IMR-90 (cell line): ENCODE results near the gene GMNC. TPM values are rescaled to one million over a fixed set of nuclear protein-coding genes. Genes with fewer than 3 reads are reported as not detected.

Source experiments
- ATAC-seq: fragments of 200-7000 bp; cut with Tn5 transposase; 2 replicates; pipeline ENCODE4 v1.9.1; 2020; ENCODE audit warnings: low read depth, mild to moderate bottlenecking, moderate library complexity
- BruUV-seq: library from RNA; stranded (reverse); fragments of 400-500 nt; replicated peaks from 2 replicates; lab custom pipeline; 2021; lab: Mats Ljungman, UMichigan
- CTCF ChIA-PET: fragments of 300-600 bp; formaldehyde crosslinking; extraction: SDS; loops from one replicate; lab custom pipeline; 2021; ENCODE audit warnings: antibody characterized with exemption; lab: Yijun Ruan, JAX
- POLR2A ChIA-PET: fragments of 300-600 bp; sonication (Branson Sonifier 250); formaldehyde crosslinking; loops from one replicate; lab custom pipeline; 2022; ENCODE audit warnings: antibody characterized with exemption; ENCODE audit not compliant: unreplicated experiment; lab: Charles Lee
- DNase-seq: peaks from one replicate; pipeline ENCODE4 v3.0.0; 2013
- H2AFZ ChIP-seq: replicated peaks from 2 replicates; pipeline ENCODE3; 2013; ENCODE audit warnings: low read length, mild to moderate bottlenecking; ENCODE audit not compliant: poor library complexity
- H2AK5ac ChIP-seq: 2 replicates; pipeline ENCODE4 v1.6.1; 2013; ENCODE audit warnings: low read depth, low read length, inconsistent platforms
- H2AK9ac ChIP-seq: replicated peaks from 2 replicates; pipeline ENCODE3; 2013; ENCODE audit warnings: mild to moderate bottlenecking, low read depth, low read length, moderate library complexity; ENCODE audit not compliant: poor library complexity
- H2BK120ac ChIP-seq: 2 replicates; pipeline ENCODE4 v1.6.1; 2013; ENCODE audit warnings: low read depth, low read length, inconsistent platforms
- H2BK15ac ChIP-seq: 3 replicates; pipeline ENCODE4 v1.6.1; 2013; ENCODE audit warnings: low read depth, low read length, inconsistent platforms
- H2BK20ac ChIP-seq: 2 replicates; pipeline ENCODE4 v1.6.1; 2013; ENCODE audit warnings: low read depth, mild to moderate bottlenecking, inconsistent platforms, low read length, moderate library complexity
- H2BK5ac ChIP-seq: 2 replicates; pipeline ENCODE4 v1.6.1; 2013; ENCODE audit warnings: mild to moderate bottlenecking, low read depth, low read length, inconsistent platforms; ENCODE audit not compliant: poor library complexity, severe bottlenecking
- H3K14ac ChIP-seq: replicated peaks from 2 replicates; pipeline ENCODE4 v1.6.1; 2013; ENCODE audit warnings: low read depth, low read length, inconsistent platforms
- H3K18ac ChIP-seq: 2 replicates; pipeline ENCODE4 v1.6.1; 2013; ENCODE audit warnings: low read depth, low read length, control low read depth
- H3K23ac ChIP-seq: 2 replicates; pipeline ENCODE4 v1.6.1; 2013; ENCODE audit warnings: low read depth, low read length, inconsistent platforms
- H3K27ac ChIP-seq: 2 replicates; pipeline ENCODE4 v1.5.1; 2013; ENCODE audit warnings: mild to moderate bottlenecking, control low read depth, low read length; ENCODE audit not compliant: insufficient read depth
- H3K27me3 ChIP-seq: 2 replicates; pipeline ENCODE4 v1.6.1; 2013; ENCODE audit warnings: low read length; ENCODE audit not compliant: control insufficient read depth, insufficient read depth
- H3K36me3 ChIP-seq: 2 replicates; pipeline ENCODE4 v1.6.1; 2013; ENCODE audit warnings: low read length, mixed read lengths; ENCODE audit not compliant: control insufficient read depth, insufficient read depth
- H3K4ac ChIP-seq: 2 replicates; pipeline ENCODE4 v1.6.1; 2013; ENCODE audit warnings: low read depth, low read length, inconsistent platforms
- H3K4me1 ChIP-seq: 2 replicates; pipeline ENCODE4 v1.6.1; 2013; ENCODE audit warnings: low read length, mixed read lengths; ENCODE audit not compliant: control insufficient read depth, insufficient read depth
- H3K4me2 ChIP-seq: 2 replicates; pipeline ENCODE4 v1.6.1; 2013; ENCODE audit warnings: low read depth, mild to moderate bottlenecking, control low read depth, low read length, moderate library complexity
- H3K4me3 ChIP-seq: 2 replicates; pipeline ENCODE4 v1.5.1; 2013; ENCODE audit warnings: low read depth, mild to moderate bottlenecking, control low read depth, low read length, moderate library complexity; ENCODE audit not compliant: insufficient read depth
- H3K56ac ChIP-seq: 2 replicates; pipeline ENCODE4 v1.6.1; 2013; ENCODE audit warnings: low read length, inconsistent platforms; ENCODE audit not compliant: insufficient read depth; ENCODE audit errors: extremely low read depth
- H3K79me1 ChIP-seq, 2 experiments: 2 replicates each; pipeline ENCODE4 v1.6.1; 2013; ENCODE audit warnings: low read length in 2 of 2, inconsistent platforms in 1 of 2, low read depth in 1 of 2
- H3K9ac ChIP-seq: 2 replicates; pipeline ENCODE4 v1.6.1; 2013; ENCODE audit warnings: low read depth, low read length, control low read depth
- H3K9me1 ChIP-seq: 2 replicates; pipeline ENCODE4 v1.6.1; 2013; ENCODE audit warnings: low read length, inconsistent platforms; ENCODE audit not compliant: insufficient read depth
- H3K9me3 ChIP-seq: 2 replicates; pipeline ENCODE4 v1.6.1; 2013; ENCODE audit warnings: low read length; ENCODE audit not compliant: control insufficient read depth, insufficient read depth
- H4K20me1 ChIP-seq: 2 replicates; pipeline ENCODE4 v1.6.1; 2013; ENCODE audit warnings: low read length, inconsistent platforms; ENCODE audit not compliant: insufficient read depth
- H4K5ac ChIP-seq: 2 replicates; pipeline ENCODE4 v1.6.1; 2013; ENCODE audit warnings: mild to moderate bottlenecking, low read depth, low read length, control low read depth
- H4K8ac ChIP-seq, 2 experiments: 2 replicates each; pipeline ENCODE4 v1.6.1; 2013; ENCODE audit warnings: low read depth in 2 of 2, low read length in 2 of 2, control low read depth in 1 of 2, inconsistent platforms in 1 of 2
- H4K91ac ChIP-seq: 2 replicates; pipeline ENCODE4 v1.6.1; 2013; ENCODE audit warnings: low read depth, low read length, inconsistent platforms; ENCODE audit not compliant: insufficient read depth
- CHD1 ChIP-seq: IDR thresholded peaks from 2 replicates; pipeline ENCODE4 v1.6.1; 2012; ENCODE audit warnings: low read depth, low read length, improper control_type of control experiment
- ELK1 ChIP-seq: fragments of 150-350 bp; IDR thresholded peaks from 2 replicates; pipeline ENCODE4 v1.6.1; 2016; ENCODE audit warnings: low read depth, mild to moderate bottlenecking, low read length, moderate library complexity, borderline replicate concordance
- FOS ChIP-seq: fragments of 150-350 bp; IDR thresholded peaks from 2 replicates; pipeline ENCODE4 v1.6.1; 2016; ENCODE audit warnings: low read depth, low read length
- NFE2L2 ChIP-seq: fragments of 150-350 bp; IDR thresholded peaks from 2 replicates; pipeline ENCODE4 v1.6.1; 2016; ENCODE audit warnings: low read depth, mild to moderate bottlenecking, low read length
- RAD21 ChIP-seq: IDR thresholded peaks from 2 replicates; pipeline ENCODE4 v1.6.1; 2012; ENCODE audit warnings: low read length, improper control_type of control experiment
- RCOR1 ChIP-seq: IDR thresholded peaks from 2 replicates; pipeline ENCODE4 v1.6.1; 2012; ENCODE audit warnings: mild to moderate bottlenecking, low read length, improper control_type of control experiment; ENCODE audit not compliant: insufficient replicate concordance
- SMC3 ChIP-seq: fragments of 150-350 bp; IDR thresholded peaks from 2 replicates; pipeline ENCODE4 v1.6.1; 2016; ENCODE audit warnings: low read depth, mild to moderate bottlenecking, antibody characterized with exemption, low read length, moderate library complexity
- USF2 ChIP-seq: fragments of 150-350 bp; IDR thresholded peaks from 2 replicates; pipeline ENCODE4 v1.6.1; 2017; ENCODE audit warnings: mild to moderate bottlenecking, antibody characterized with exemption, low read length, low read depth
- WGBS, 2 experiments: methylation state at CpG; one replicate each; pipeline versions ENCODE4 v1.1.5 to v1.1.7; 2013; ENCODE audit warnings: missing lambda C conversion rate in 2 of 2; ENCODE audit not compliant: insufficient read length in 1 of 2; ENCODE audit errors: extremely low coverage in 2 of 2; 5-methylcytosine and 5-hydroxymethylcytosine counted together
- dilution Hi-C: fragments of 300-500 bp; cut with HindIII; formaldehyde crosslinking; loops from one replicate; pipeline ENCODE4 v1.14.3; 2018; ENCODE audit warnings: low sequenced_read_pairs; ENCODE audit not compliant: unreplicated experiment
- in situ Hi-C: fragments of 300-500 bp; cut with MboI; formaldehyde crosslinking; loops from 3 replicates; pipeline ENCODE4 v1.14.3; 2019; ENCODE audit warnings: low sequenced_read_pairs, inconsistent platforms, mixed read lengths
- intact Hi-C: fragments of 100-400 bp; cut with micrococcal nuclease; formaldehyde crosslinking; loops from 2 replicates; pipeline ENCODE4 v1.10.0; 2022
- polyA plus RNA-seq, 3 experiments: library from polyadenylated mRNA; depleted of rRNA; stranded (reverse); fragments of >200 nt; gene quantifications; 2 replicates each; pipeline ENCODE4 v1.2.3, GENCODE V29; 2012; ENCODE audit warnings: low replicate concordance in 1 of 3
- total RNA-seq: library from RNA; depleted of rRNA; stranded (reverse); fragments of >200 nt; gene quantifications from 2 replicates; pipeline ENCODE4 v1.2.3, GENCODE V29; 2012

The GMNC gene
- total and polyA plus RNA-seq, 2 of the 4 experiments (the other 2 are of a cell fraction), result 0.15 to 0.18 TPM

GRCh38 chr3:190854062-190854461 lies 8.4 kb downstream of the GMNC start:
- ChIA-PET POLR2A (no interaction called here), CTCF (no interaction called here)
- no peak overlapping the region for H2BK120ac ChIP-seq
- WGBS, 2 experiments, result 58% methylated on average over 2 of the region's 4 CpGs; no CpG with 5 or more reads in 1 of the 2 experiments
- TF ChIP-seq ELK1 (no peak), RAD21 (no peak), NFE2L2 (no peak), SMC3 (no peak), CHD1 (no peak), RCOR1 (no peak), USF2 (no peak), FOS (no peak)
- no peaks in the 10 kb centered on the region for H3K9me3 ChIP-seq
- no peaks in the 10 kb centered on the region for H3K9me1 ChIP-seq
- no peak overlapping the region for H2BK20ac ChIP-seq
- H3K36me3 ChIP-seq, result no peaks in the 10 kb centered on the region
- no peak overlapping the region for H2AFZ ChIP-seq
- dilution Hi-C loops, result no loop called here
- H3K4me2 ChIP-seq, result no peak overlapping the region
- H4K8ac ChIP-seq, result no peak overlapping the region
- H4K91ac ChIP-seq, result no peak overlapping the region
- H3K27ac ChIP-seq, result no peak overlapping the region
- ATAC-seq, result no peak
- in situ Hi-C loops, result no loop called here
- no peak overlapping the region for H2AK9ac ChIP-seq
- no peaks in the 10 kb centered on the region for H4K20me1 ChIP-seq
- no TSS peak for BruUV-seq
- no peak overlapping the region for H2BK5ac ChIP-seq
- H2BK15ac ChIP-seq, result no peak overlapping the region
- no peak overlapping the region for H2AK5ac ChIP-seq
- no peak for DNase-seq
- H3K79me1 ChIP-seq, result no peaks in the 10 kb centered on the region
- intact Hi-C loops, result no loop called here
- H3K4me1 ChIP-seq, result no peaks in the 10 kb centered on the region; the same call in 1 of the 2 replicates
- H3K23ac ChIP-seq, result no peak overlapping the region
- H3K14ac ChIP-seq, result no peak overlapping the region
- H3K18ac ChIP-seq, result no peak overlapping the region
- H3K4me3 ChIP-seq, result no peak overlapping the region
- no peak overlapping the region for H4K5ac ChIP-seq
- no peak overlapping the region for H3K9ac ChIP-seq
- H3K56ac ChIP-seq, result no peak overlapping the region
- no peak overlapping the region for H3K4ac ChIP-seq
- H3K27me3 ChIP-seq, result peaks cover 1% of the 10 kb centered on the region; the same call in 1 of the 2 replicates
